GM12865 (cell line): ENCODE results near the gene MBNL1.

Source experiments
- DNase-seq: peaks from one replicate; pipeline ENCODE4 v3.0.0; 2010; ENCODE audit warnings: low read depth
- H3K4me3 ChIP-seq: 2 replicates; pipeline ENCODE4 v1.5.1; 2011; ENCODE audit warnings: mild to moderate bottlenecking, low read depth, low read length, control low read depth
- TF ChIP-seq, protein P1 (sequence below): IDR thresholded peaks from 2 replicates; pipeline ENCODE4 v1.5.1; 2011; ENCODE audit warnings: low read length, control low read depth, low read depth, inconsistent platforms; ENCODE audit not compliant: insufficient read depth; ENCODE audit errors: missing control alignments

The MBNL1 gene

DNA sequence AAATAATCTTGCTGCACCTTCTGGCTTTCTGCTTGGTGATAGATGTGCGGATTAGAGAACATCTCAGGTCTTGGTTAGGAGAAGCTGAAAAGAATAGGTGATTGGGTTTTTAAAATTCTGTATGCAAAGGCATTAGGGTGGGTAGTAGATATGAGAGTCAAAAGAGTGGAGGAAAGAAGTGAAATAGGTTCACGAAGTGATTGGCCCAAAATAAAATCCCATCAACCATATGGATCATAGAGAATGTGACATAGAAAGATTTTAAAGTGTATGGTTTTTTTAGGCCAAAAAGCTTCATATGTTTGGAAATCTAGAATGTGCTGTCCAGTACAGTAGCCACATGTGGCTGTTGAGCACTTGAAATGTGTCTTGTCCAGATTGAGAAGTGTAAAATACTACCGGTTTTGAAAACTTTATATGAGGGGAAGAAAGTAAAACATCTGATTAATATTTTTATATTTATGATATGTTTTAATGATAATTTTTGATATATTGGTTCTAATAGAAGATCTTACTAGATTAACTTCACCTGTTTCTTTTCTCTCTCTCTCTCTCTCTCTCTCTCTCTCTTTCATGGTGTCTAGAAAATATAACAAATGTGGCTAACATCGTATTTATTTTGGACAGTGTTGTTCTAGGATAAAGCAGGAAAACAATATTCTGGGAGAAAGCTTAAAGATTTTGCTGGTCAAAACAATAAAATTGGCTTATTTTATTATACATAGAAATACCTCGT lies 2.9 kb downstream of the MBNL1 start:
- peak overlapping the region; percentile 93 for H3K4me3 ChIP-seq
- TF ChIP-seq, protein P1, sequence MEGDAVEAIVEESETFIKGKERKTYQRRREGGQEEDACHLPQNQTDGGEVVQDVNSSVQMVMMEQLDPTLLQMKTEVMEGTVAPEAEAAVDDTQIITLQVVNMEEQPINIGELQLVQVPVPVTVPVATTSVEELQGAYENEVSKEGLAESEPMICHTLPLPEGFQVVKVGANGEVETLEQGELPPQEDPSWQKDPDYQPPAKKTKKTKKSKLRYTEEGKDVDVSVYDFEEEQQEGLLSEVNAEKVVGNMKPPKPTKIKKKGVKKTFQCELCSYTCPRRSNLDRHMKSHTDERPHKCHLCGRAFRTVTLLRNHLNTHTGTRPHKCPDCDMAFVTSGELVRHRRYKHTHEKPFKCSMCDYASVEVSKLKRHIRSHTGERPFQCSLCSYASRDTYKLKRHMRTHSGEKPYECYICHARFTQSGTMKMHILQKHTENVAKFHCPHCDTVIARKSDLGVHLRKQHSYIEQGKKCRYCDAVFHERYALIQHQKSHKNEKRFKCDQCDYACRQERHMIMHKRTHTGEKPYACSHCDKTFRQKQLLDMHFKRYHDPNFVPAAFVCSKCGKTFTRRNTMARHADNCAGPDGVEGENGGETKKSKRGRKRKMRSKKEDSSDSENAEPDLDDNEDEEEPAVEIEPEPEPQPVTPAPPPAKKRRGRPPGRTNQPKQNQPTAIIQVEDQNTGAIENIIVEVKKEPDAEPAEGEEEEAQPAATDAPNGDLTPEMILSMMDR = no peak
- no peak for DNase-seq

- DNase-seq = no peak
Measured at GRCh38 chr3:152272771-152273242, 4.1 kb downstream of the MBNL1 start.

DNA sequence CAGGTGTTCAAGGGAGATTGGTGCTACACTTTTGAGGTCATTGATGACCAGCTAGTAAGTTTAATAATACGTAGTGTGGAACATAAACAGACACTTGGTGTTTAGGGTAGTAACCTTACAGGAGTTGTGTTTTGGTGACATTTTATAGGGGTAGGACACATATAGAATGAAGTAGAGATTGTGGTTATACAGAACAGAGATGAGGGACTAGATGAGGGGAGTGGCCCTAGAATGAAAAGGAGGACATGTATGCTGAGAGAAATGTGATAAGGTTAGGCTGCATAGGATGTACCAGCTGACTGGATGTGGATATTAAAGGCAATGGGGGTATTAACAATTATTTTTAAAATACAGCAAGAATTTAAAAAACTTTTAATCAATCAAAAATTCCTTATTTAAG lies 8.0 kb downstream of the MBNL1 start:
- no peak overlapping the region for H3K4me3 ChIP-seq
- TF ChIP-seq, protein P1 = no peak
- no peak for DNase-seq

More at GRCh38 chr3:152272771-152273242, 4.1 kb downstream of the MBNL1 start:
- peak overlapping the region; percentile 93 for H3K4me3 ChIP-seq
- TF ChIP-seq, protein P1 = no peak

- no peak for DNase-seq
- no peak overlapping the region for H3K4me3 ChIP-seq
- TF ChIP-seq, protein P1 = no peak
Measured at GRCh38 chr3:152277198-152277597, 8.5 kb downstream of the MBNL1 start.

GRCh38 chr3:152278756-152279427 lies 10.2 kb downstream of the MBNL1 start:
- no peak for DNase-seq
- TF ChIP-seq, protein P1 = no peak
- H3K4me3 ChIP-seq = no peak overlapping the region

DNA sequence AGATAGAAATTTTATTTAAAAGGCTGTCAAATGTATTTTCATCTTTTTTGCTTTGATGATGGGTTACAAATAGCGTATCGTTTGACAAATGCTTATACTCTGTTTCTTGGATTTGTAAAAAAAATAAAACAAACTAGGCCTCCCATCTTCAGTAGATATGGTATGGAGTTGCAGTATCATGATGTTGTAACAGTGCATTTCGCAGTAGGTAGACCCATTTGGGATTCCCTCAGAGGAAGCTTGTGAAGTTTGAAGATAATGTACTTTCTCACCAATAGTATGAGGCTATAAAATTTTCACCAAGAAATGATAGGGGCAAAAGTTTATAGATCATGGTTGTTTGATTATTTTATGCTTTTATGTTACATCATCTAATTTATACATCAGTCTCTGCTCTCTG lies 10.8 kb downstream of the MBNL1 start:
- H3K4me3 ChIP-seq = peak overlapping the region; percentile 3; the same call in 1 of the 2 replicates
- TF ChIP-seq, protein P1 = no peak
- no peak for DNase-seq
